LNCaP clone FGC (cell line): ENCODE measurements around the gene LRP4.

ENCODE experiments used
- DNase-seq: peaks from one replicate; pipeline ENCODE4 v3.0.0-alpha.2; 2011; ENCODE audit warnings: low read depth
- H3K4me3 ChIP-seq: 2 replicates; pipeline ENCODE4 v1.5.1; 2011; ENCODE audit warnings: mild to moderate bottlenecking, low read depth, low read length, control low read depth
- CTCF ChIP-seq: IDR thresholded peaks from 2 replicates; pipeline ENCODE4 v1.5.1; 2012; ENCODE audit warnings: mild to moderate bottlenecking; ENCODE audit not compliant: control insufficient read depth, insufficient read depth; ENCODE audit errors: extremely low read depth

Gene LRP4

GRCh38 chr11:46901156-46901555 is 17.2 kb downstream of the LRP4 start:
- H3K4me3 ChIP-seq, result no peak overlapping the region
- DNase-seq, result no peak
- no peak for TF ChIP-seq CTCF

- no peak overlapping the region for H3K4me3 ChIP-seq
- no peak for TF ChIP-seq CTCF
- DNase-seq, result no peak
These were observed 18.1 kb downstream of the LRP4 start for GRCh38 chr11:46900091-46900746.

- no peak for TF ChIP-seq CTCF
- no peak overlapping the region for H3K4me3 ChIP-seq
- DNase-seq, result no peak
These were observed 18.8 kb downstream of the LRP4 start for GRCh38 chr11:46899501-46900025.

GRCh38 chr11:46898396-46899095 is 19.8 kb downstream of the LRP4 start:
- H3K4me3 ChIP-seq, result no peak overlapping the region
- TF ChIP-seq CTCF, result no peak
- DNase-seq, result peak; percentile 64

GRCh38 chr11:46896719-46897406 is 21.5 kb downstream of the LRP4 start:
- TF ChIP-seq CTCF, result no peak
- peak; percentile 35 for DNase-seq
- no peak overlapping the region for H3K4me3 ChIP-seq

- no peak overlapping the region for H3K4me3 ChIP-seq
- DNase-seq, result no peak
- TF ChIP-seq CTCF, result no peak
These were observed 22.5 kb downstream of the LRP4 start for GRCh38 chr11:46895821-46896220.
